HG02970 (cell line): ENCODE results near the gene ROR2.

ENCODE experiments used
- ATAC-seq: cut with Tn5 transposase; IDR thresholded peaks from one replicate; pipeline ENCODE4 v1.9.1; 2021; ENCODE audit warnings: mild to moderate bottlenecking, moderate library complexity, moderate number of reproducible peaks; ENCODE audit not compliant: unreplicated experiment, low FRiP score

The ROR2 gene

DNA sequence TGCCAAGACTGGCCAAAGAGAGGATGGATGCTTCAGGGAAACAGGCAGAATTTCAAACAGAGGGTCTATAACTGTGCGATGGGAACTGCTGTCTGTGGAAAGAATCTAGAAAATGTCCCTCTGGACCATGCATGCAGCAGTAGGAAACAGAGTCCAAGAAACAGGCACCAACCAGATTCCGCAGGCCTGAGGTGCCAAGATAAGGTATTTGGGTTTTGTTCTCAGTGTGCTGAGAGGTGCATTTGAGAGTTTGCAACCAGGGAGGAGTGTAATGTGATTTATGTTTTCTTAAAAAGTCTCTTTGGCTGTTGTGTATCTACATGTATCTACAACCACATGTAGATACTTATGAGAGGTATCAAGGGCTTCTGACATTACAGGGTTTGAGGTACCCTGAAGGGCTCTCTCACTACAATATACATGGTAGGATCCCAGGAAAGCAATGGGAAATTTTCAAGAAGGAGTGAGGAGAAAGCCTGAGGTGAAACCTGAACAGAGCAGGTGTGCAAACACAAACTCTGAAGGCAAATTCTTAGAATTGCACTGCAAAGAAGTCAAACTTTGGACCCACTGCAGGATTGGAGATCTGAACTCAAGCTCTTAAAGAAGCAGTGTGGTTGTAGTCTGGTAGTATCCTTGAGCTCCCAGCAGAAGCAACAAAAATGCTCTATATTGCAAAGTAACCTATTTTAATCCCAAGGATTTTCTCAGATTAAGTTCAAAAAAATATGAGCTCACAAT, 343.6 kb downstream of the ROR2 start:
- no peak for ATAC-seq

DNA sequence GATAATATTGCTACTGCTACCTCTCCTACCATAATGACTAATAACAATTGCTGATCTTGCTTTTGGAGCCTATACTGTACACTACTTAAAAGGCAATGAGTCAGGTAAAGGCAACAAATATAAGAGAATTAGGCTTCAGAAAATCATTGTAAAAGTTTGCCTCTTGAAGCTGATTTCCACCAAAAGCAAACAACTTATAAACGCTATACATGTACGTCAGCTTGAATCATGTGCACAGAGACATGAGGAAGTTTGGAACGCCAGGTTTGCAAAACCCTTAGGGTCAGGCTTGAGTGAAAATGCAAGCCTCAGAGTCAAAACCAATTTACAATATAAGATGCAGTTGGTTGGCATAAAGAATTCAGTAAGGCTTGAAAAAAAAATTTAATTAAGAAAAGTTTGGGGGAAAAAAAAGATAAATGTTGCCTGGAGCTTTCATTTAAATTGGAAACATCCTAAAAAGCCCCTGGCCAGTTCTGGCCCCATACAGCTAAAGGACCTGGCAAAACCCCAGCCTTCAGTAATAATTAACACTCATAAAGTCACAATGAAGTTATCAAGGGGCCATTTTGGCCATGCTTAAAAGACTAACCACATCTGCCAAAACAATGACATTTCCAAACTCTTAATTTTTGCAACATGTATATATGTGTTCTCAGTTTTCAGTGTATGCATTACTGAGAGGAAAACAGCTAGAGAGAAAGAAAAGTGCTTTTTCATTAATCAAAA, 345.4 kb downstream of the ROR2 start:
- ATAC-seq = no peak

- ATAC-seq = no peak
Observed at GRCh38 chr9:91603932-91604331, 346.1 kb downstream of the ROR2 start.

DNA sequence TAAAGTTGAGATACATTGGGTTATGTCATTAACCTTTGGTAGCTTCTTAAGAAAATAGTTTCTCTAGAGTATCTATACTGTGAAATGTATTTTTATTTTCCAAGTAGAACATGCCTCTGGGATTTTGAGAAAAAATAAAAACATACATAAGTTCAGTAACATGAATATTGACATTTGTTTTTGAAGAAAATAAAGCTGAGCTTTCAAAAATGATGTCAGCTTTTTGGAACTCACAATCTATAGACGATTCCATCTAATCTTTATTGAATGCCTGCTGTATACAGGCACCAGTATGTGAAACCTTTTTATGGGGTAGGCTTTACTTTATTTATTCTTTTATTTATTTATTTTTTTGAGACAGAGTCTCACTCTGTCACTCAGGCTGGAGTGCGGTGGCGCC, 350.5 kb downstream of the ROR2 start:
- ATAC-seq = no peak

DNA sequence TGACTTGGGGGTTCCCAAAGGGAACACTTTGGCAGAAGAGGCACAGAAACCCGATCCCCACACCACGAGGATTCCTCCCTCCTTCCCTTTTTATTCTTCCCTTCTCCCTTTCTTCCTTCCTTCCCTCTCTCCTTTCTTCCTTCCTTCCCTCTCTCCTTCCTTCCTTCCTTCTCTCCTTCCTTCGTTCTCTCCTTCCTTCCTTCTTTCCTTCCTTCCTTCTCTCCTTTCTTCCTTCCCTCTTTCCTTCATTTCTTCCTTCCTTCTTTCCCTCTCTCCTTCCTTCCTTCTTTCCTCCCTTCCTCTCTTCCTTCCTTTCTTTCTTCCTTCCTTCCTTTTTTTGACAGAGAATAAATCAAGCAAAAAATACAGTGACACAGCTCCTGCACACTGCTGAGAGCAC, 358.4 kb downstream of the ROR2 start:
- no peak for ATAC-seq

- ATAC-seq = no peak
Observed at GRCh38 chr9:91589101-91589553, 360.9 kb downstream of the ROR2 start.

- no peak for ATAC-seq
Observed at GRCh38 chr9:91586282-91586681, 363.7 kb downstream of the ROR2 start.

GRCh38 chr9:91583966-91584365, 366.1 kb downstream of the ROR2 start:
- ATAC-seq = no peak

DNA sequence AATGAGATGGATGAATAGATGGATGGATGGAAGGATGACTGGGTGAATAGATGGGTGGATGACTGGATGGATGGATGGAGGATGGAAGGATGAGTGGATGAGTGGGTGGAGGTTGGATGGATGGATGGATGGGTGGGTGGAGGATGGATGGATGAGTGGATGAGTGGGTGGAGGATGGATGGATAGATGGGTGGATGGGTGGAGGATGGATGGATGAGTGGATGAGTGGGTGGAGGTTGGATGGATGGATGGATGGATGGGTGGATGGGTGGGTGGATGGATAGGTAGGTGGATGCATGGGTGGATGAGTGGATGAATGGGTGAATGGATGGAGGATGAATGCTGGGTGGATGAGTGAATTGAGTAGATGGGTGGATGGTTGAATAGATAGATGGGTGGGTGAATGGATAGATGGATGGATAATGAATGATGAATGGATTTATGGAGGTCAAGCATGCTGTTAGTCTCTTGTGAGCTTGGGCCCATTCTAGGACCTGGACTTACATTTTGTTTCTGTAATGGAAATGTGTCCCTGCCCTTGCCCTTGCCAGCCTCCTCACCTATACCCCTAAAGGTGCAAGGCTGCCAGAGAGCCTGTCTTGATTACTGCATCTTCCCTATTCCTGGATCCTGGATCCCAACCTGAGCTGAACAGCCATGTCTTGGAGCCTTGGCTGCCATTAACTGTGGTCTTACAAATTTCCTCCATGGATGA, 366.7 kb downstream of the ROR2 start:
- no peak for ATAC-seq

DNA sequence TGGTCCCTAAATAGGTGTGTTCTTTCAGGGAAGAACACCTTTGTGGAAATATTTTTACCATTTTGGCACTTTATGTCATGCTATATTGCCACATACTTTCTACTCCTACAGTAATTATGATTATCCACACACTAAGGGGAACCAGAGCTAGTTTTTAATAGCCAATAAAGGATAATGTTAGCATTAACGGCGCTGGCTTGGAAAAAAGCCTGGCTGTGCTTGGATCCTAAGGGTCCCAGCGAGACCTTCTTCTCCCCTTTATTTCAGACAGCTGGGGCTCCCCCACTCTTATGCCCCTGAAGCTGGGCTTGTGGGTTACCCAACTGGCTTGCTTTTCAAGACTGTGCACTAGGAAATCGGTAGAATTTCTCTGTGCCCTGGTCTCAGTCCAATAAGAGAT, 367.8 kb downstream of the ROR2 start:
- ATAC-seq = no peak

DNA sequence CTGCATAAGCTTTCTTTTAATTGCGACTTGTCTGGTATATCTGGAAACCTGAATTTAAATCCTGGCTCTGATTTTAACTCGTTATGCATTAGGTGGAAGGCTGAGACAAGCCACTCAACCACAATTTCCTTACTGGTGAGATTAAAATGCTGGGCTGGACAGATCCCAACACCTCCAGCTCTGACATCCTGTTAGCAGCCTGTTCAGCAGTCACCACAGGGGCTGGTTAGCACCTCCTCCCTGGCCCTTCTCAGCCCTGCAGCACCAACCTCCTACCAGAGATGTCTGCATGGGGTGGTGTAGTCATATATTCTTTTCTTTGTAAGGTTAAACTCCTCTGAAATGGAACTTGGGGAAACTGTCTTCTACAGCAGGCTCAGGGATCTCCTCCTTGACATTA, 369.9 kb downstream of the ROR2 start:
- no peak for ATAC-seq

DNA sequence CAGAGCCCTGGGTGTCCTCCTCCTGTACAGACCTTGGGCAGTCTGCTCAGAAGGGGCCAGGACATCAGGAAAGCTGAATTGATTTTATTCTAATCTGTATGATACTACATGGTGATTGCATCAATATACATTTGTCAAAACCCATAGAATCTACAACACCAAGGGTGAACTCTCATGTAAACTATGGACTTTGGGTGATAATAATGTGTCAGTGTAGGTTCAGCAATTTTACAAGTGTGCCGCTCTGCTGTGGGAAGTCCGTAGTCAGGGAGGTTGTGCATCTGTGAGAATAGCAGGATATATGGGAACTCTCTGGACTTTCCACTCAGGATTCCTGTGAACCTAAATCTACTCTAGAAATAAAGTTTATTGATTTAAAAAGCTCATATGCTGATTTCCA, 371.1 kb downstream of the ROR2 start:
- no peak for ATAC-seq

- ATAC-seq = no peak
Observed at GRCh38 chr9:91577633-91578061, 372.4 kb downstream of the ROR2 start.

DNA sequence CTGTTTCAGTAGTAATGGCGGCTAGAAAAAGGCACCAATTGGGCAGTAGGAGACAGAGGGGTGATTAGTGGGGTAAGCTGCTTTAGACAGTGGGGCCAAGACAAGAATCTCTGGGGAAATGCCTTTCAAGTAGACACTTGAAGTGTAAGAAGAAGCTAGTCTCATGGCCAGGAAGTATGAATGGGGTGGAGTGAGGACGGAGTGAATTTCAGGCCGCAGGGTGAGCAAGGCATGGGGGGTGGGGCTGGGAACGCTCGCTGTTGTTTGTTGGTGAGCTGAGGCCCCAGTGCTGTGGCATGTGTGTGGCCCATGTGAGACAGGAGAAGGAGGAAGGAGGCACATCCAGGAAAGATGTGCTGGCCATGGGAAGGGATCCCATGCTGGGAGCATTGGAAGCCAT, 377.2 kb downstream of the ROR2 start:
- no peak for ATAC-seq

GRCh38 chr9:91572044-91572443, 378.0 kb downstream of the ROR2 start:
- no peak for ATAC-seq

- ATAC-seq = no peak
Observed at GRCh38 chr9:91571036-91571435, 379.0 kb downstream of the ROR2 start.

DNA sequence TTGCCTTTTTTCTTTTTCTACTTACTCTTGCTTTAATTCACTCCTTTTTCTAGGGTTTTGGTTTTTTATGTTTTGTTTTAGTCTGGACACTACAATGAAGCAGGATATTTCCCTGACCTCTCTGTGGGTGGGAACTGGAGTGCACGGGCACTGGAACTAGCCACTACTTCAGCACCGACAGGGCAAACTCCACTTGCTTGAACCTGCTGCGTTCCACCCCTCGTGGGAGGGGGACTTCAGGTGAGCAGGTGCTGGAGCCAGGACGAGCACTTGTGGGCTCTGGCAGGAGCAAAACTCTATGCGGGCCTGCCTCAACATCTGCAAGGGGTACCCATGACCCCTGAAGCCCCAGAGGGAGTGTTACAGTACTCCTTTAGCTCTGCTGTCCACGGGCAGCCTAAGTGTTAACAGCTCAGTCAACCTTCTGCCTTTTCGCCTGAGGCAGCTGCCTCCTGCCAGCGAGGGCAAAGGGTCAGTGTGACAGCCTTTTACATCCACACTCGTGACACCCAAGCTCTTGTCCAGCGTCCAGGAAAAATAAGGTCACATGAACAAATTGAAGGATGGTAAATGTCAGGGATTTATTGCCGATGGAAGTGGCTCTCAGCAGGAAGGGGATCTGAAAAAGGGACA, 382.3 kb downstream of the ROR2 start:
- no peak for ATAC-seq

- no peak for ATAC-seq
Observed at GRCh38 chr9:91564081-91564670, 385.9 kb downstream of the ROR2 start.

GRCh38 chr9:91562416-91562815, 387.6 kb downstream of the ROR2 start:
- ATAC-seq = no peak

DNA sequence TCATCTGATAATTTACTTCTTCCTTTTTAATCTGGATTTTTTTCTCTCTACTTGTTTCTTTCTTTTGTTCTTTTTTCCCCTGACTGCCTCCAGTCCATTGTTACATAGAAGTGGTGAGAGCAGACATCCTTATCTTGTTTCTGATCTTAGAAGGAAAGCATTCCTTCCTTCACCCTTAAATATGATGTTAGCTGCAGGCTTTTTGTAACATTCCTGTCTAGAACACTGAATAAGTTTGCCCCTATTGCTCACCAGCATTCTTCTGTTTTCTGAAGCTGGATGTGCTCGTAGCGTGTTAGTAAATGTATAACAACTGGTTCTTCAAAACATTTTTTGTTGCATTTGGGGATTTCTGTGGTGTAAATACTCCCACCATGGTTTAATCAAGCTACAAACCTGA, 389.7 kb downstream of the ROR2 start:
- no peak for ATAC-seq

GRCh38 chr9:91558879-91559278, 391.1 kb downstream of the ROR2 start:
- ATAC-seq = no peak
